GM06990 (cell line): ENCODE results near the gene ZNF484.
"Not testable (repeated sequence)": the region's sequence is repeated elsewhere in the genome, so short reads cannot be mapped to it uniquely, and the experiment has no call there.

Experiments used
- DNase-seq: peaks from one replicate; pipeline ENCODE4 v3.0.0-alpha.2; 2011; ENCODE audit not compliant: insufficient read length; ENCODE audit errors: extremely low read depth
- H3K27me3 ChIP-seq: replicated peaks from 2 replicates; pipeline ENCODE4 v1.6.0; 2011; ENCODE audit warnings: low read length; ENCODE audit not compliant: control insufficient read depth, insufficient read depth
- H3K36me3 ChIP-seq: 2 replicates; pipeline ENCODE4 v1.5.1; 2011; ENCODE audit warnings: low read length; ENCODE audit not compliant: control insufficient read depth, insufficient read depth
- H3K4me3 ChIP-seq: replicated peaks from 2 replicates; pipeline ENCODE4 v1.5.1; 2011; ENCODE audit warnings: low read depth, mild to moderate bottlenecking, control low read depth, low read length
- CTCF ChIP-seq: IDR thresholded peaks from 2 replicates; pipeline ENCODE4 v1.5.1; 2011; ENCODE audit warnings: low read length, control low read depth, mild to moderate bottlenecking, inconsistent platforms; ENCODE audit not compliant: insufficient read depth, poor library complexity, severe bottlenecking

The ZNF484 gene

GRCh38 chr9:92887880-92888338, 10.1 kb upstream of the ZNF484 start:
- Histone ChIP-seq H3K36me3 (no peaks in the 10 kb centered on the region), H3K4me3 (no peak overlapping the region), H3K27me3 (peaks cover 2% of the 10 kb centered on the region; the same call in 1 of the 2 replicates)
- DNase-seq = no peak
- no peak for TF ChIP-seq CTCF

GRCh38 chr9:92886846-92887610, 9.2 kb upstream of the ZNF484 start:
- not testable (repeated sequence) for DNase-seq, H3K4me3 ChIP-seq, H3K36me3 ChIP-seq, H3K27me3 ChIP-seq

- TF ChIP-seq CTCF = peak; percentile 18
- not testable (repeated sequence) for H3K36me3 ChIP-seq, DNase-seq, H3K4me3 ChIP-seq, H3K27me3 ChIP-seq
Measured at GRCh38 chr9:92883666-92884405, 6.0 kb upstream of the ZNF484 start.

- 0 out of 2 replicates have a peak, but pooled peaks cover 2% of the 10 kb centered on the region for H3K27me3 ChIP-seq
- no peak for TF ChIP-seq CTCF
- no peak overlapping the region for H3K4me3 ChIP-seq
- no peaks in the 10 kb centered on the region for H3K36me3 ChIP-seq
- no peak for DNase-seq
Measured at GRCh38 chr9:92882276-92882675, 4.4 kb upstream of the ZNF484 start.

GRCh38 chr9:92875373-92875772, 2.5 kb downstream of the ZNF484 start:
- H3K36me3 ChIP-seq = no peaks in the 10 kb centered on the region
- H3K27me3 ChIP-seq = no peaks in the 10 kb centered on the region
- no peak for DNase-seq
- no peak overlapping the region for H3K4me3 ChIP-seq
- no peak for TF ChIP-seq CTCF

- Histone ChIP-seq H3K4me3 (no peak overlapping the region), H3K36me3 (peaks cover 1% of the 10 kb centered on the region; the same call in 1 of the 2 replicates), H3K27me3 (no peaks in the 10 kb centered on the region)
- TF ChIP-seq CTCF = no peak
- no peak for DNase-seq
Measured at GRCh38 chr9:92870289-92870688, 7.5 kb downstream of the ZNF484 start.

- H3K4me3 ChIP-seq, H3K36me3 ChIP-seq, H3K27me3 ChIP-seq, DNase-seq: not testable (repeated sequence)
Measured at GRCh38 chr9:92866600-92866999, 11.2 kb downstream of the ZNF484 start.
